ENCODE data around the gene ZNF880. TPM values are rescaled to one million over a fixed set of nuclear protein-coding genes. Genes with fewer than 3 reads are reported as not detected.

Gene ZNF880
- total RNA-seq, 8 experiments from 2014 or later = 8.2 to 40.1 (median 22.4) TPM

- WGBS, 10 experiments = 1 to 91% (median 15%) methylated on average over 8 to 23 of the region's 36 CpGs; no CpG with 5 or more reads in 1 of the 10 experiments
- Histone ChIP-seq H3K4me1 (replicated peaks in 1 of 2) (no peaks in the 10 kb centered on the region), H3K27ac (no peak within 1 kb of the TSS), H3K4me3 (peak within 1 kb of the TSS in 1 of 5 donors; percentile 73)
- in situ Hi-C loops (cut with MboI; ENCODE audit: low pct_unique_long_range_greater_than_20kb in 2 of 9, low sequenced_read_pairs in 9 of 9, unreplicated experiment in 9 of 9) = no loop called here
- ATAC-seq (replicated peaks in 6 of 8) = peak in 5 of 8 experiments; percentile 99 to 100 (median 100)
Observed at GRCh38 chr19:52397310-52398080, 27.8 kb downstream of the ZNF880 start, which contains the start of gene ZNF528. TSS of gene ZNF528 (plus strand) at chr19:52397849. CDS start at chr19:52402014, 4,165 bp downstream.

DNA sequence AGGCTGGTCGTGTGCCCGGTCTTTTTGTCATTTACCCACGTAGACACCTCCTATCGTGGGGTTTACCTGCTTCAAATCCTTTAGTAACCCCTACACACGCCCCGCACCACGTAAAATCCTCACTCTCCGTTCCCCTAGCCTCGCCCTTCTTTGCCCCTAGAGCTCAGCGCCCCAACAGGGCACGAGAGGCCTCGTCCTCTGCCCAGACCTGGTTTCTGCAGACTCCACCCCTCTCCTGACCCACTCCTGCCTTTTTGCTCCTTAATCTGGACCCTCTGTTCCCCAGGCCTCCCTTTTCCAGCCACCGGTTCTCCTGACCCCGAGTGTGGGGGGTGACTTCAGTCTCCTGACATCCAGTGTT is 28.3 kb downstream of the ZNF880 start:
- H3K4me1 ChIP-seq (replicated peaks in 1 of 2) = no peaks in the 10 kb centered on the region
- no peak overlapping the region for H3K27ac ChIP-seq
- H3K4me3 ChIP-seq = peak overlapping the region in 1 of 5 donors; percentile 73
- peak in 5 of 8 experiments; percentile 29 to 74 (median 63) for ATAC-seq (replicated peaks in 6 of 8)
- 0 to 92% (median 7%) methylated on average over 1 to 9 of the region's 14 CpGs; no CpG with 5 or more reads in 1 of the 10 experiments for WGBS, 10 experiments
- in situ Hi-C loops (cut with MboI; ENCODE audit: low pct_unique_long_range_greater_than_20kb in 2 of 9, low sequenced_read_pairs in 9 of 9, unreplicated experiment in 9 of 9) = no loop called here

DNA sequence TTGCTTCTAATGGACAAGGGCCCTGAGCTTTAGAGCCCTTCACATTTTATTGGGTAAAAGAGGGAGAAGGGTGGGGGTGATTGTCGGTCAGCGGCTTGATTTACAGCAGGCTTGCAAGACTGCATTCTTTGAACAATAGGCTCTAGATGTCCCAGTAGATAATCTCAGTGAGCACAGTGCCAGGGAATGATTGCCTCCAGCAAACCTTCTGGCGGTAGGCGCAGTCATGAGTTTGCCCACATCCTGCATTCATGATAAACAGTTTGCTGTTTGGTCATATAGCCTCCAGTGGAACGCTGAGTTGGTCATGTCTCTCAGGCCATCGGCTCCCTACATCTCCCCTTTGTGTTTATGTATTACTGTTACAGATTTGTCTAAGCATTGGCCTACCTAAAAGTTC is 40.6 kb downstream of the ZNF880 start:
- in situ Hi-C loops (cut with MboI; ENCODE audit: low pct_unique_long_range_greater_than_20kb in 2 of 9, low sequenced_read_pairs in 9 of 9, unreplicated experiment in 9 of 9) = no loop called here
- ATAC-seq (replicated peaks in 6 of 8) = no peak
- no peak overlapping the region for H3K4me3 ChIP-seq
- H3K27ac ChIP-seq = no peak overlapping the region
- H3K4me1 ChIP-seq (replicated peaks in 1 of 2) = no peaks in the 10 kb centered on the region
- WGBS, 10 experiments = 81 to 100% (median 100%) methylated on average over 1 to 4 of the region's 6 CpGs; no CpG with 5 or more reads in 1 of the 10 experiments

DNA sequence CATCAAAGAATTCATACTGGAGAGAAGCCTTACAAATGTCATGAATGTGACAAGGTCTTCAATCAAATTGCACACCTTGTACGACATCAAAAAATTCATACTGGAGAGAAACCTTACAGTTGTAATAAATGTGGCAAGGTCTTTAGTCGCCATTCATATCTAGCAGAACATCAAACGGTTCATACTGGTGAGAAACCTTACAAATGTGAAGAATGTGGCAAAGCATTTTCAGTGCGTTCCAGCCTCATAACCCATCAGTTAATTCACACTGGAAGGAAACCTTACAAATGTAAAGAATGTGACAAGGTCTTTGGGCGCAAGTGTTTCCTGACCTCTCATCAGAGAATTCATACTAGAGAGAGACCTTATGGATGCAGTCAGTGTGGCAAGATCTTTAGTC is 46.0 kb downstream of the ZNF880 start:
- H3K4me1 ChIP-seq (replicated peaks in 1 of 2) = no peaks in the 10 kb centered on the region
- H3K4me3 ChIP-seq = no peak overlapping the region
- H3K27ac ChIP-seq = no peak overlapping the region
- WGBS, 10 experiments = 59 to 100% (median 79%) methylated on average over 1 to 5 of the region's 5 CpGs; no CpG with 5 or more reads in 2 of the 10 experiments
- in situ Hi-C loops (cut with MboI; ENCODE audit: low pct_unique_long_range_greater_than_20kb in 2 of 9, low sequenced_read_pairs in 9 of 9, unreplicated experiment in 9 of 9) = no loop called here
- ATAC-seq (replicated peaks in 6 of 8) = no peak

DNA sequence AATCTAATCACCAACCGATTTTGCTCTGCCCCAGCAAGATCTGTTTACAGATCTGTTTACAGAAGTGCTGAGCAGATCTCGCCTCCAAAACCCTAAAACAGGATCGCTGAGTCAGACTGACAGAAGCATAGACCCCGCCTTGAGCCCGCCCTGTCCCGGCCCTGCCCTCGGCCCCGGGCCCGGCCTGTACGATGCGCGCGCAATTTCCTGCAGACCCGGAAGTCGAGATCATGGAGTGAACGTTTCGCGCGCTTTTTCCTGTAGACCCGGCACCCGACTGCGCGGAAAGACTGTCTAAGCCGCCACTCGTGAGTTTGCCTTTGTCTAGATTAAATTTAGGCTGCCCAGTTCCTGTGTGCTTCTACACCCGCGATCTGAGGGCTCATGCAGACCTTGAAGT is 59.2 kb downstream of the ZNF880 start, which contains the start of gene ZNF534:
TSS of gene ZNF534 (plus strand) at position 212 of the 400 bp plus-strand sequence. CDS start 2,327 bp downstream, outside the sequence.
- H3K4me3 ChIP-seq = no peak within 1 kb of the TSS
- H3K27ac ChIP-seq = no peak within 1 kb of the TSS
- ATAC-seq (replicated peaks in 6 of 8) = no peak
- in situ Hi-C loops (cut with MboI; ENCODE audit: low pct_unique_long_range_greater_than_20kb in 2 of 9, low sequenced_read_pairs in 9 of 9, unreplicated experiment in 9 of 9) = no loop called here
- WGBS, 10 experiments = 74 to 100% (median 91%) methylated on average over 1 to 14 of the region's 27 CpGs; no CpG with 5 or more reads in 4 of the 10 experiments
- no peaks in the 10 kb centered on the region for H3K4me1 ChIP-seq (replicated peaks in 1 of 2)

Other genes with a start within 250 kb of the ZNF880 start
- 10 to 100 TPM in 6 of 8 experiments, 1 to 10 TPM in 2; 5.9 to 17.9 (median 14.8) TPM for gene ZNF616, start 230.0 kb upstream of the ZNF880 start, total RNA-seq
- 10 to 100 TPM in 4 of 8 experiments, 1 to 10 TPM in 4; 3.4 to 17.7 (median 9.4) TPM for gene ZNF836, start 198.3 kb upstream of the ZNF880 start, total RNA-seq
- gene PPP2R1A, start 179.9 kb upstream of the ZNF880 start, total RNA-seq = 100 to 1,000 TPM; 135 to 212 (median 176) TPM
- 10 to 100 TPM; 13.5 to 30.4 (median 17.6) TPM for gene ZNF766, start 100.3 kb upstream of the ZNF880 start, total RNA-seq
- gene ZNF480, start 72.8 kb upstream of the ZNF880 start, total RNA-seq = 10 to 100 TPM in 4 of 8 experiments, 1 to 10 TPM in 4; 6.7 to 17.7 (median 10.0) TPM
- gene ZNF610, start 33.7 kb upstream of the ZNF880 start, total RNA-seq = 10 to 100 TPM in 5 of 8 experiments, 1 to 10 TPM in 3; 1.7 to 17.3 (median 13.3) TPM
- gene ZNF528, start 27.9 kb downstream of the ZNF880 start, total RNA-seq = 10 to 100 TPM in 7 of 8 experiments, 1 to 10 TPM in 1; 6.8 to 61.4 (median 35.1) TPM
- gene ZNF534, start 59.2 kb downstream of the ZNF880 start, total RNA-seq = under 1 TPM in 6 of 8 experiments, not detected in 2; 0.05 to 0.78 (median 0.22) TPM
- gene ZNF578, start 83.6 kb downstream of the ZNF880 start, total RNA-seq = 1 to 10 TPM in 2 of 8 experiments, under 1 TPM in 6; 0.11 to 7.5 (median 0.47) TPM
- 10 to 100 TPM; 10.9 to 19.7 (median 14.3) TPM for gene ZNF808, start 157.7 kb downstream of the ZNF880 start, total RNA-seq
- gene ZNF701, start 200.4 kb downstream of the ZNF880 start, total RNA-seq = 10 to 100 TPM in 2 of 8 experiments, 1 to 10 TPM in 6; 6.2 to 15.0 (median 9.5) TPM